Body of pancreas (tissue), 4 donors: Measurements from ENCODE around the gene ARHGAP24. TPM values are rescaled to one million over a fixed set of nuclear protein-coding genes. Genes with fewer than 3 reads are reported as not detected.
A peak's percentile ranks its signal among the peaks of the same experiment; 100 is the strongest.

ENCODE experiments used
- ATAC-seq: fragments of 150-250 bp; one replicate; pipeline ENCODE4 v1.9.1; 2016
- DNase-seq, 4 donors: peaks; one replicate each; pipeline ENCODE4 v3.0.0-alpha.2; 2019
- H3K27ac ChIP-seq, 4 donors: fragments of 200-600 bp; sonication (generic); 1 replicate in 3 of 4; 2 replicates in 1 of 4; pipeline versions ENCODE4 v1.5.1 to v1.6.1; 2016 to 2019; ENCODE audit warnings: mild to moderate bottlenecking in 1 of 4, mixed read lengths in 1 of 4, moderate library complexity in 1 of 4
- H3K27me3 ChIP-seq, 2 donors: fragments of 200-600 bp; sonication (generic); one replicate each; pipeline ENCODE4 v1.6.0; 2016; ENCODE audit warnings: mild to moderate bottlenecking in 1 of 2
- H3K36me3 ChIP-seq, 2 donors: fragments of 200-600 bp; sonication (generic); replicated peaks in 1 of 2; 2 replicates each; pipeline ENCODE4 v1.5.1; 2016; ENCODE audit warnings: low read depth in 2 of 2; ENCODE audit not compliant: insufficient read depth in 1 of 2
- H3K4me1 ChIP-seq: fragments of 200-600 bp; sonication (generic); one replicate; pipeline ENCODE4 v1.6.0; 2016
- H3K4me3 ChIP-seq, 2 donors: fragments of 200-600 bp; sonication (generic); 1 replicate in 1 of 2; 2 replicates in 1 of 2; pipeline ENCODE4 v1.5.1; 2016 to 2019
- H3K9me3 ChIP-seq, 3 donors: fragments of 200-600 bp; sonication (generic); 1 replicate in 2 of 3; 2 replicates in 1 of 3; pipeline ENCODE4 v1.5.1; 2016
- POLR2A ChIP-seq, 3 donors: fragments of 450-650 bp; IDR thresholded peaks; one replicate each; pipeline ENCODE4 v1.6.1; 2016; ENCODE audit warnings: antibody characterized with exemption in 3 of 3, mild to moderate bottlenecking in 2 of 3
- WGBS, 2 donors: methylation state at CpG; one replicate each; pipeline ENCODE4 v1.1.5; 2017; 5-methylcytosine and 5-hydroxymethylcytosine counted together
- intact Hi-C: fragments of 100-400 bp; cut with DNase I; formaldehyde crosslinking; loops from one replicate; pipeline ENCODE4 v1.15.1; 2023
- total RNA-seq, 2 donors: library from RNA; depleted of rRNA; stranded (reverse); fragments of >200 nt; gene quantifications; one replicate each; pipeline ENCODE4 v1.1.0, GENCODE V29; 2016
- TF ChIP-seq, protein P1 (sequence below), 7 experiments: fragments of 450-650 bp in 4 of 7; fragments of 200-600 bp in 3 of 7; sonication (generic) in 3 of 7; IDR thresholded peaks; one replicate each; pipeline ENCODE4 v1.5.1; 2016 to 2019; ENCODE audit warnings: antibody characterized with exemption in 7 of 7

Gene ARHGAP24
- total RNA-seq, 2 donors from 2014 or later: 43.3 to 113 TPM

DNA sequence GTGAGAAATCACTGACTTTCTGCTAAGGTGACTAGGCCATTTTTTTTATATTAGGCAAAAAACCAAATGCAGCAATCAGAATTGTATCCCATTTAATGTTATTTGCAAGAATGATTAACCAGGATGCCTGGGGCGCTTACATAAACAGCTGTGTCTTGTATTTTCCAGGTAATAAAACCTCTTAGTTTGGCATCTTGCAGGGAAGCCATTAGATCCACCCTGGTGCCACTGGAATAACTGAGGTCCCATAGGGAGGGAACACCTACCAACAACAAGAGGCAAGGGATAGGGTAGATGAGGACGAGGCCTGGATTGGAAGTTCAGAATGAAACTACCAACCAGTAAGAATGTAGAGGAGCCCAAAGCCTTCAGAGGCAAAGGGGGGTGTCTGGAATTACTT, 288.3 kb downstream of the ARHGAP24 start:
- Histone ChIP-seq H3K27ac (peak overlapping the region in 2 of 4 donors; percentile 44 to 52), H3K27me3 (no peaks in the 10 kb centered on the region), H3K4me3 (no peak overlapping the region), H3K36me3 (no peaks in the 10 kb centered on the region), H3K4me1 (peaks cover 23% of the 10 kb centered on the region), H3K9me3 (no peaks in the 10 kb centered on the region)
- intact Hi-C loops: no loop called here
- TF ChIP-seq, protein P1, sequence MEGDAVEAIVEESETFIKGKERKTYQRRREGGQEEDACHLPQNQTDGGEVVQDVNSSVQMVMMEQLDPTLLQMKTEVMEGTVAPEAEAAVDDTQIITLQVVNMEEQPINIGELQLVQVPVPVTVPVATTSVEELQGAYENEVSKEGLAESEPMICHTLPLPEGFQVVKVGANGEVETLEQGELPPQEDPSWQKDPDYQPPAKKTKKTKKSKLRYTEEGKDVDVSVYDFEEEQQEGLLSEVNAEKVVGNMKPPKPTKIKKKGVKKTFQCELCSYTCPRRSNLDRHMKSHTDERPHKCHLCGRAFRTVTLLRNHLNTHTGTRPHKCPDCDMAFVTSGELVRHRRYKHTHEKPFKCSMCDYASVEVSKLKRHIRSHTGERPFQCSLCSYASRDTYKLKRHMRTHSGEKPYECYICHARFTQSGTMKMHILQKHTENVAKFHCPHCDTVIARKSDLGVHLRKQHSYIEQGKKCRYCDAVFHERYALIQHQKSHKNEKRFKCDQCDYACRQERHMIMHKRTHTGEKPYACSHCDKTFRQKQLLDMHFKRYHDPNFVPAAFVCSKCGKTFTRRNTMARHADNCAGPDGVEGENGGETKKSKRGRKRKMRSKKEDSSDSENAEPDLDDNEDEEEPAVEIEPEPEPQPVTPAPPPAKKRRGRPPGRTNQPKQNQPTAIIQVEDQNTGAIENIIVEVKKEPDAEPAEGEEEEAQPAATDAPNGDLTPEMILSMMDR (IDR thresholded peaks at IDR 0.05): no peak
- TF ChIP-seq POLR2A (IDR thresholded peaks at IDR 0.05): no peak
- DNase-seq (no peak), ATAC-seq (no peak)
- 44 to 46% methylated on average over 2 of the region's 2 CpGs for WGBS, 2 donors

DNA sequence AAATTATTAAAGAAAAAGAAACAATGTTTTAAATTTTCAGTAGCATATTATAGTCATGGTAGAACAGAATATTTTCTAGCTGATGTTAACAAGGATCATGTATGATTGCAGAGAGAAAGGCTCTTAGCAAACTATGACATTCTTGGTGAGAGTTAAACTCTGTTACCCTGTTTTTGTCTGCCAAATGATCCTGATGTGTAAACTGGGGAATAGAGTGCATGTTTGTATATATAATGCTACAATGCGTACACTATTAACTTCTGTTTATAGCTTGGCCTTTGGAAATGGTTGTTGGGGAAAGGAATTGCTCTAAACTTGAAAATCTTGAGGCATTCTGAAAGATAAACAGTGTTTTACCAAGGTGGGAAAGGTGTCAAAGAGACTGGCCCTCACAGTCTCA, 292.7 kb downstream of the ARHGAP24 start:
- intact Hi-C loops: no loop called here
- DNase-seq (no peak), ATAC-seq (no peak)
- Histone ChIP-seq H3K4me1 (peaks cover 7% of the 10 kb centered on the region), H3K27me3 (no peaks in the 10 kb centered on the region), H3K27ac (no peak overlapping the region), H3K4me3 (no peak overlapping the region), H3K9me3 (no peaks in the 10 kb centered on the region), H3K36me3 (no peaks in the 10 kb centered on the region)
- TF ChIP-seq, protein P1 (IDR thresholded peaks at IDR 0.05): no peak
- TF ChIP-seq POLR2A (IDR thresholded peaks at IDR 0.05): no peak
- WGBS, 2 donors: 87 to 93% methylated on average over 1 of the region's 1 CpG

DNA sequence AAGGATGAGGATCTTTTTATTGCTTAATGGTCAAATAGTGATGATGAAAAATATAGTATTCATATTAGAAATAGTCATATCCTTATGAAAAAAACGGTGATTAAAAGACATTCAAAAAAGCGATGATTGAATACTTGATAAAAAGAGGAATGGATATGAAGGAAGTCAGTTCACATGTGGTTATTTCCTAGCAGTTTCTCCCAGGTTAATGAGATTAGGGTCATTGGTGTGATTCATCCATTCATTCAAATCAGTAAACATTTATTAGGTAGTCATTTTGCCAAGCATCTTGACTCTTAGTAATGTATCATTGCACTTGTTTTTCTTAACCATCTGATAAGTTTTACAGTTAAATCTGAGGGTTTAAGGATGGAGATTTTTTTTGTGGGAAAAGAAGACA, 294.1 kb downstream of the ARHGAP24 start:
- intact Hi-C loops: no loop called here
- H3K4me1 ChIP-seq: peaks cover 4% of the 10 kb centered on the region
- H3K27ac ChIP-seq: no peak overlapping the region
- ATAC-seq (no peak), DNase-seq (no peak)
- no peaks in the 10 kb centered on the region for H3K36me3 ChIP-seq
- TF ChIP-seq, protein P1 (IDR thresholded peaks at IDR 0.05): no peak
- no peak for TF ChIP-seq POLR2A (IDR thresholded peaks at IDR 0.05)
- H3K27me3 ChIP-seq: no peaks in the 10 kb centered on the region
- WGBS, 2 donors: 86 to 100% methylated on average over 2 of the region's 2 CpGs
- no peak overlapping the region for H3K4me3 ChIP-seq
- H3K9me3 ChIP-seq: no peaks in the 10 kb centered on the region

DNA sequence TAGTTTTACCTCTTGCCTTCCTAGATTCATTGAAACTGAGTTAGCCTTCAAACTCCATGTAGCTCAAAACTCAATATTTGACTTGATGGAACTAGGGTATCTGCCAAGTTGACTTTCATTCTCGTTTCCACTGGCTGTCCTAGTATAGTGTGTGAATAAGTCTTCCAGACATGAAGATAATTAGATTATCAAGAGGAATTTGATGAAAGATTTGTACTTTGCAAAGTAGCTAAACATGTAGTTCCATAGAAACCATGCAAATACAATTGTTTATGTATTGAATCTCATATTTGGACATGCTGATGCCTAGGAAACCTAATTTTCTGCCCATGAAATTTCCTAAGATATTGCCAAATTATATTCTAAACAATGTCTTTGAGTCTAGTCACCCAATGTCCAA, 297.5 kb downstream of the ARHGAP24 start:
- intact Hi-C loops: no loop called here

DNA sequence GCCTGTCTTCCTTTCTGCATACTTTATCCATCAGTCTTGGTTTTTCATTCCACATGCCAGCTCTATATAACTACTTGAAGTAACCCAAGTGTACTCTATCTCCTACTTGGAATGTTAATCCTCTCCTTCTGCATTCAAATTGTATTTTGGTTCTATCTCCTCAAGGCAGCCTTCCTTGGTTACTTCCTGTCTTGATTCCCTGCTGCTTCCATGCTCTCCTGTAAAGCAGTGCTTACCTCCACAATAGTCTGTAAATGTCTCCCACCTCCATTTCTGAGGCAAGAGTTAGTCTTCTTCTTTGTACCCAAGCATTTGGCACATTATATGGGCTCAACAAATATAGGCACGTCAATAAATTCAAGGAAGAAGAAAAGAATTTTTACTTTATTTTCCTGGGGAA, 298.4 kb downstream of the ARHGAP24 start:
- H3K36me3 ChIP-seq: no peaks in the 10 kb centered on the region
- no peaks in the 10 kb centered on the region for H3K27me3 ChIP-seq
- intact Hi-C loops: no loop called here
- DNase-seq (no peak), ATAC-seq (no peak)
- TF ChIP-seq, protein P1 (IDR thresholded peaks at IDR 0.05): no peak
- TF ChIP-seq POLR2A (IDR thresholded peaks at IDR 0.05): no peak
- H3K27ac ChIP-seq: no peak overlapping the region
- H3K9me3 ChIP-seq: no peaks in the 10 kb centered on the region
- no peak overlapping the region for H3K4me3 ChIP-seq
- WGBS, 2 donors: 76 to 82% methylated on average over 1 of the region's 1 CpG
- H3K4me1 ChIP-seq: peaks cover 27% of the 10 kb centered on the region

More for the DNA sequence above, 297.5 kb downstream of the ARHGAP24 start:
- ATAC-seq: no peak
- Histone ChIP-seq H3K27me3 (no peaks in the 10 kb centered on the region), H3K4me3 (no peak overlapping the region), H3K4me1 (peaks cover 19% of the 10 kb centered on the region), H3K9me3 (no peaks in the 10 kb centered on the region), H3K36me3 (no peaks in the 10 kb centered on the region), H3K27ac (no peak overlapping the region)
- 58 to 82% methylated on average over 1 of the region's 1 CpG for WGBS, 2 donors
- DNase-seq: no peak
- TF ChIP-seq, protein P1 (IDR thresholded peaks at IDR 0.05): no peak
- no peak for TF ChIP-seq POLR2A (IDR thresholded peaks at IDR 0.05)
